Epithelial cell of prostate (primary cell): ENCODE data around the gene DIDO1.
"Not testable (repeated sequence)": the region's sequence is repeated elsewhere in the genome, so short reads cannot be mapped to it uniquely, and the experiment has no call there.

Experiments
- DNase-seq: peaks from one replicate; pipeline ENCODE4 v3.0.0-alpha.2; 2011; ENCODE audit warnings: low read depth, low spot score
- H3K27ac ChIP-seq: fragments of 450-650 bp; 2 replicates; pipeline ENCODE4 v1.5.1; 2017; ENCODE audit warnings: mild to moderate bottlenecking

Gene DIDO1

GRCh38 chr20:62882426-62882825 lies 43.9 kb downstream of the DIDO1 start:
- no peak overlapping the region for H3K27ac ChIP-seq
- no peak for DNase-seq

GRCh38 chr20:62881662-62882395 lies 44.5 kb downstream of the DIDO1 start:
- no peak for DNase-seq
- no peak overlapping the region for H3K27ac ChIP-seq

GRCh38 chr20:62880935-62881661 lies 45.2 kb downstream of the DIDO1 start:
- no peak overlapping the region for H3K27ac ChIP-seq
- DNase-seq, result no peak

DNA sequence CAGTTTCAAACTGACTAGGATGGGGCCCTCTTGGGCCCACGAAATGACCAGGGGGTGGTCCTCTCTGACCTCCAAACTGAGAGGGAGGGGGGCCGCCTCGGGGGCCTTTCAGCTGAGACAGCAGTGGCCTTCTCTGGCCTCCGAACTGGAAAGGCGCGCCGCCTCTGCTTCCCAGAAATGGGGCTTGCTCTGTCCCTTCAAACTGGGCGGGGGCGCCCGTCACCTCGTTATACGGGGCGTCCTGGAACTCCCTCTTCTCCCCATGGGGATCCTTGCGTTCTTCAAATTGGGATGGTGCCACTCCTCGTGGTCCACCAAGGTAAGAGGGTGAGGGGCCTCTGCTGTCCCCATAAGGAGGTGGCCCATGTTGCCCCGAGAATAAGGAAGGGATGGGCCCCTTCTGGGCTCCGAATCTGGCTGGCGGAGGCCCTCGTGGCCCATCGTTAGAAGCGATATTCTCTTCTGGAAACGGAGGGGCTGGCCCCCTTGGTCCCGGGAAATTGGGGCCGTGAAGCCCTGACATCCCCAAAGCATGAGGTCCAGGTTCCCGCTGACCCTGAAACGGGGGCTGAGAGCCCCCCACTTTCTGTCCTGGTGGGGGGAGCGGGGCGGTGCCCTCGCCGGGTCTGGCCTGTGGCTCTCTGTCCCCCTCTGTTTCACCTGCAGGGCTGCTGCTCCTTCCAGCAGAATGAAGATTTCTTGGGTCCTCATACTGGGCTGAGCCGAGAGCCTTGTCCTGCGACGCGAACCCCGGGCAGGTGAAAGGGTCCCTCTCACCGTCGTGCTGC lies 46.0 kb downstream of the DIDO1 start:
- DNase-seq, result no peak
- no peak overlapping the region for H3K27ac ChIP-seq

DNA sequence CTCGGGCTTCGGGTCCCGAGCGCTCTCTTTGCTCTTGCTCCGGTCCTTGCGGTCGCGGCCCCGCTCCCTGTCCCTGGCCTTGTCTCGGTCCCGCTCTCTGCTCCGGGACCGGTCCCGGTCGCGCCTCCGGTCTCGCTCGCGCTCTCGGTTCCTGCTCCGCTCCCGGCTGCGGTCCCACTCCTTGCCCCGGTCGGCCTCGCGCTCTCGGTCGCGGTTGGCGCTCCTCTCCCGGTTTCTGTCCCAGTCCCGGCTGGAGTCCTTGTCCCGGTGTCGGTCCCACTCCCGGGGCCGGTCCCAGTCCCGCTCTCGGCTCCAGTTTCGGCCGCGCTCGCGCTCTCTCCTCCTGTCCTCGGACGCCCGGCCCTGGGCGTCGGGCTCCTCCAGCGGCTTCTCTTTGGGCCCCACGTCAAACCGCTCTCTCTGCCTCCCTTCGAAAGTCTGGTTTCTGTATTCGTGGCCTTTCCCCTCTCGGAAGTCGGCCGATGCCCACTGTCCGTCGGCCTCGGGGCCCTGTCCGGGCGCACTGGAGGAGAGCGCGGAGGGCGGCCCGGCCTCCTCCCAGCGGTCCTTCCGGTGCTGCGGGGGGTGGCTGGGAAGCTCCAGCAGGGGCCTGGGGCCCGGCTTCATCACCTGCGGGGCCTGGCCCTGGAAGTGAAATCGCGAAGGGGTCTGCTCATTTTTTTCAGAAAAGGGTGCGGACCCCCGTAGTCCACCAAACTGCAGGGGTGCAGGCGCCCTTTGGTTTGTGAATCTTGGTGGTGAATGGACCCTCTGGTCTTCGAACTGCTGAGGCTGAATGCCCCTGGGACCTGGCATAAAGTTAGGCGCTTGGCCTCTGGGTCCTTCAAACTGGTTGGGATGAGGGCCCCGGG lies 46.8 kb downstream of the DIDO1 start:
- DNase-seq, result no peak
- H3K27ac ChIP-seq, result no peak overlapping the region

DNA sequence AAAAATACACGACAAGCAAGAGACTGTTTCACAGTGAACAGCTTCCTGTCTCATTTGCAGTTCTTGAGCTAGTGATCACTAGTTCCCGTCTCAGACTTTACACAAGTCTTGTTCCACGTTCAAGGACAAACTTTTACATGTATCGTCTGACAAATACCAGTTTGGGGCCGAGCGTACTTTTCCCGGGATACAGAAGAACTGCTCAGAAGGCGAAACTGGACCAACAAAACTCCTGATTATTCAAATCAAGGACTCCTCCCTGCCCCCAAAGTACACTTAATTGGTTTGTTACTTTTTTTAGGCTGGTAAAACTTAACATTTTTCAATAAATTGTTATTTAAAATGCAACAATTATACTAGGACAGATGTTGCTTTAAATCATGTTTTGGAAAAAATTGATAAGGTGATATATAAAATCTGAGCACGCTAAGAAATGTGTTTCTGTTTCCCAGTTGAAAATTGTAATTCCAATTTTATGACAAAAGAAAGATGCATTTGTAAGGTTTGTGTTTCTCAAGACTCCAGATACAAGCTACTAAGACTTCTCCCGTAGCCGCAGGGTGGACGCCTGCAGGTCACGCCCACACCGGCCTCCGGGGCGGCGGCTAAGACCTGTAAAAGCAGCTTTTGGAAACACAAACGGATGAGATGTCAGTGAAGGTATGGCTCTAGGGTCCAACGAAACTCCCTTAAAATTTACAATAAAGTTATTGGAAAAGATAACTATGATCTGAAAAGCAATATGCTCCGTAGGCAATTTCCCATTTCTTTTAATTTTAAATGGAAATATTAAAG lies 47.9 kb downstream of the DIDO1 start:
- no peak overlapping the region for H3K27ac ChIP-seq
- DNase-seq, result no peak

DNA sequence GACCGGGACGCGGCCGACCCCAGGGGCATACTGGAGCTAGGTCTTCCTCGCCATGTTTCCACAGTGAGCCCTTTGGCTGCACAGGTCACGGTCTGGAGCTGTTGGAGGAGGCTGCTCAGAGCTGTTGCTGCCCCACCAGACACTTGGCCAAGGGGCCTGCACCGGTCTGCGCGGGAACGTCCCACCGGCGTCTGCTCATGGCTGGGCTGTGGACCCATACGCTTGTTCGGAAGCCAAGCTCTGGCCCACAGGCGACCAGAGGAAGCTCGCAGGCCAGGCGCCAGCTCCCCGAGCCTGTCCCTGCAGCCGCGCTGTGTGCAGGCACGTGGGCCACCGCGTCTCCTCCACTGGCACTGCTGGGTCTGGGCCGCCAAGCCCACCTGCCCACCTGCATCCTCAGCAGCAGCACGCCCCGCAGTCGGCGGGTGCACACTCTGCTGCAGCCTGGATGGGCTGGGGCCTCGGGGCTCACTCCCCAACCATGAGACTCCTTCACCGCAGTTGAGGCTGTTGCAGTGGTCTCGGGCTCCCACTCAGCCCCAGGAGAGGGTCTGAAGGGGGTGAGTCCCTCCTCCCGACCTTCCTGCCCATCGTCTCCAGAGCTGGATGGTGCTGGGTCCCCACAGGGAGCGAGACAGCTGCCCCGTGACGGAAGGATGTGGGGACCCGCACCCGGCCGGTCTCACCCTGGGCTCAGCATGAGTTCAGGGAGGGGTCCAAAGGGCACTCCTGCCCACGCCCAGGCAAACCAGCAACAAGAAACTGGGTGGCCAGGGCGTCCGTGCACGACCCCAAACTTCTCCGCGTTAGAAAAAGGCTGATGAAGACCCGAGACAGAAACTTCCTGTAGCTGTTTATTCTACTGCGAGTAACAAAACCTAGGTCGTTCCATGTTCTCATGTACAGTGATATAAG lies 49.1 kb downstream of the DIDO1 start:
- no peak overlapping the region for H3K27ac ChIP-seq
- DNase-seq, result no peak

GRCh38 chr20:62876501-62876901 lies 49.8 kb downstream of the DIDO1 start:
- H3K27ac ChIP-seq, result no peak overlapping the region
- DNase-seq, result no peak

DNA sequence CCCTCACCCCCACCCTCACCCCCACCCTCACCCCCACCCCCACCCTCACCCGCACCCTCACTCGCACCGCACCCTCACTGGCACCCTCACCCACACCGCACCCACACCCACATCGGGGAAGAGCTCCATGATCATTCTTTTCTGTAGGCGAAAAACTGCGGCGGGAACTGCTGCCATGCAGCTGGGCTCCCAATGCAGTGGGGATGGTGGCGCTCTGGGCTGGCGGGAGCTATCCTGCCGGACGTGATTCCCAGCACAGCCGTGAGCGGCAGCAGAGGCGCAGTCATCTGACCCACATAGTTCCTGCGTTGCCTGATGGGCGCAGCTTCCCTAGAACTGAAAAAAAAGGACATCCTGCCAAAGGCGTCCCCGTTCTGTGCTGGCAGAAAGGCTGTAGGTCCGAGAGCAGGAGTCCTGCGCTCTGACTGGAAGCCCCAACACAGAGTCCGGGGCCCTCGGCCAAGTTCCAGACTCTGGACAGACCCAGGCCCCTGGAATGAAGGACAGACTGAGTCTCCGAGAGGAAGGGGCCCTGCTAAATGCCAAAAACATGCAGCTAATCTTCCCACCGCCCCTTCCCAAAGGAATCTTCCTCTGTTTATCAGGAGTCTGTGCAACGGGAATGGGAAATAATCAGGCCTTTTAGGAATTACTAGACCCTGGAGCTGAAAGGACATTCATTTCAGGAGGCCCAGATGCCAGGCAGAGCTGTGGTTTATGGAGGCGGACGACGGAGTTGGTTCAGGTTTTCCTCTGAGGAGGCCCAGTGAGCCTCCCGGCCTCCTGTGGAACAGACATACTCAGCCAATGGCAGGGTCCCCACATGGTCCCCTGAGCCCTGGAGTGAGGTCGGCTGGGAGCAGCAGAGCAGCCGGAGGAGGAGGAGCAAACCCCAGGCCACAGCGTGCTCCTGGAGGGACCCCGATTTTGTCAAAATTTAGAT lies 50.6 kb downstream of the DIDO1 start:
- no peak for DNase-seq
- H3K27ac ChIP-seq, result peak overlapping the region; percentile 41

GRCh38 chr20:62874964-62875344 lies 51.4 kb downstream of the DIDO1 start:
- H3K27ac ChIP-seq, result no peak overlapping the region
- no peak for DNase-seq

DNA sequence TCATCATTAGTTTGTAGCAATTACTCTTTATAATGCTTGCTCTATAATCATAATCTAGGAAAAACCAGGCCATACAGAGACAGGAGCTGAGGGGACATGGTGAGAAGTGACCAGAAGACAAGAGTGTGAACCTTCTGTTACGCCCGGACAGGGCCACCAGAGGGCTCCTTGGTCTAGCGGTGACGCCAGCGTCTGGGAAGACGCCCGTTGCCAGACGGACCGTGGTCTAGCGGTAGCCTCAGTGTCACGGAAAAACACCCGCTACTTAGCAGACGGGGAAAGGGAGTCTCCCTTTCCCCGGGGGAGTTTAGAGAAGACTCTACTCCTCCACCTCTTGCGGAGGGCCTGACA lies 52.6 kb downstream of the DIDO1 start:
- not testable (repeated sequence) for H3K27ac ChIP-seq, DNase-seq

GRCh38 chr20:62873280-62873679 lies 53.0 kb downstream of the DIDO1 start:
- no peak for DNase-seq
- no peak overlapping the region for H3K27ac ChIP-seq

DNA sequence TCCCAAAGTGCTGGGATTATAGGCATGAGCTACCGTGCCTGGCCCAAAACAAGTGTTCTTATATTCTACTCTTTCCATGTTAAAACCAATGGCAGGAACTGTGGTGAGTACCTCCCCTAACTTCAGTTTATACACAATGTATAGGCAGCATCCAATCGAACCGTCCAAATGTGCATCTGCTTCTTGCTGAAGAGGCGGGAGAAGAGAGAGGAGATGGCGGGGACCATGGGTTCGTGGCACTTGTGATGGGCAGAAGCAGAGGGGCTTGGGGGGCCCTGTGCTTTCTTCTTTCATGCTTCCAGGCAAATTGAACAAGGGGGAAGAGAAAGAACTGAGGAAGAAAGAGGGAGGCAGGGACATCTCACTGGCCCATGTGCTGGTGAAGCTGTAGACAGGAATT lies 53.4 kb downstream of the DIDO1 start:
- no peak overlapping the region for H3K27ac ChIP-seq
- DNase-seq, result no peak

DNA sequence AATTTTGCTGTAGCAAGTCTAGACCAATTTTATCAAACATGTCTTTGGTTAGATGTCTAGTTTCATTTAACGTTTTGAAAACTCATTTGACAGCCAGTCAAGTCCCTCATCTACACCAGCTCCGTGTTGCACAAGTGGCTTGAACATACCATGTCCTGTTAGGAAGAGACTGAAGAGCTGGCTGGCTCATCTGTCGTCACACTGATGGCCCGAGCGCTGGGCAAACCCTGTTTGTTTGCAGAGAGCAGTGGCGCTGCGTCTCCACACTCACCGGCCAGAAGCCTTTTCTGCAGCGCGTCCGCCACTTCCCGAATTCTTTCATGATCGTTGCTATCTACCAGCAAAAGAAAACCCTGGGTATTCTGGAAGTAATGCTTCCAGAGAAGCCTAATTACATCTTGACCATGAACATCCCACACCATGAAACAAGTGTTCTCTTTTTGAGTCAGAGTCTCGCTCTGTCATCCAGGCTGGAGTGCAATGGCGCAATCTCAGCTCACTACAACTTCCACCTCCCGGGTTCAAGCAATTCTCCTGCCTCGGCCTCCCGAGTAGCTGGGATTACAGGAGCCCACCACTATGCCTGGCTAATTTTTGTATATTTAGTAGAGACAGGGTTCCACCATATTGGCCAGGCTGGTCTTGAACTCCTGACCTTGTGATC lies 54.0 kb downstream of the DIDO1 start:
- DNase-seq, result no peak
- no peak overlapping the region for H3K27ac ChIP-seq

- no peak for DNase-seq
- no peak overlapping the region for H3K27ac ChIP-seq
Measured at GRCh38 chr20:62864207-62864606, 62.1 kb downstream of the DIDO1 start.

DNA sequence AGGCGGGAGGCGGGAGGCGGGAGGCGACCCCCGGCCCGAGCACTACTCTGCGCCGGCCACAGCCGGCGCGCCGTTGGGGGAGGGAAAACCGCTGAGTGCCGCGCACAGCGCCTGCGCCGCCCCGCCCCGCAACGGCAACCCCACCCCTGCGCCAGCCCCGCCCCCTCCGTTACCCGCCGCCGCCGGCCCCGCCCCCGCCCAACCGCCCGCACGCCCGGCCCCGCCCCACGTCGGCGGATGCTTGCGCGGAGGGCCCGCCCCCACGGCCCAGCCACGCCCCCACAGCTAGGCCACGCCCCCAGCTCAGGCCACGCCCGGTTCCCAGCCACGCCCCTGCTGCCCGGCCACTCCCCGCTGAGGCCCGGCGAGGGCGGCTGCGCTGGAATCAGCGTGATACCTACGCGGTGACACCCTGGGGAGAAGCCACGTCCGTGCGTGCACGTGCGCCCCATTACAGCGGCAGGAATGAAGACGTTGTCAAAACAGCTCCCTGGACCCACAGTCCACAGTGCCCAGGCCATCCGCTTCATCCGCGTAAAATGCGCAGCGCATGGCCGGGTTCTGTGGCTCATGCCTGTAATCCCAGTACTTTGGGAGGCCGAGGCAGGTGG lies 64.5 kb downstream of the DIDO1 start, which contains the start of gene TCFL5:
Gene TCFL5 (minus strand): TSS at position 97 of the 611 bp plus-strand sequence. CDS start 152 bp downstream, outside the sequence.
- no peak for DNase-seq
- no peak within 1 kb of the TSS for H3K27ac ChIP-seq
